ENCODE results near the gene WDR90.

Gene WDR90

DNA sequence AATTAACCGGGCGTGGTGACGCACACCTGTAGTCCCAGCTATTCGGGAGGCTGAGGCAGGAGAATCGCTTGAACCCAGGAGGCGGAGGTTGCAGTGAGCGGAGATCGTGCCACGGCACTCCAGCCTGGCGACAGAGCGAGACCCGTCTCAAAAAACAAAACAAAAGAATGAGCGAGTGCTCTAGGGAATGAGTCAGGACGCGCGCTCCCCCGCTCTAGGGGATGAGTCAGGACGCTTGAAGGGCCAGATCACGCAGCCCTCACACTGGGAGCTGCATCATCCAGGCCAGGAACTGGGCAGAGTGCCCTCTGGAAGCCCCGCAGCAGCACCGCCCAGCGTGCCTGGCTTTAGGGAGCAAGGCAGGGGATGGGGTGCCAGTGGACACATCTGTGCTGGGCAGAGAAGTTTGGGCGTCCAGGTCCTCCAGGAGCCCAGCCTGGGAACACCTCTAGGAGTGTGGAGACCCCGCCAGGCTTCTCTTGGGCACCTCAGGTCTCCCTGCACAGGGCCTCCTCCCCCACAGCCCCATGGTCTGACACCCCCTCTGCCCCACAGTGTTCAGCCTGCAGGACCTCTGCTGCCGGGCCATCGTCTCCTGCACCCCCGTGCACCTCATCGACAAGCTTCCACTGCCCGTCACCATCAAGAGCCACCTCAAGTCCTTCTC lies 22.2 kb upstream of the WDR90 start:
- no peak for DNase-seq (ENCODE audit: low spot score)

DNA sequence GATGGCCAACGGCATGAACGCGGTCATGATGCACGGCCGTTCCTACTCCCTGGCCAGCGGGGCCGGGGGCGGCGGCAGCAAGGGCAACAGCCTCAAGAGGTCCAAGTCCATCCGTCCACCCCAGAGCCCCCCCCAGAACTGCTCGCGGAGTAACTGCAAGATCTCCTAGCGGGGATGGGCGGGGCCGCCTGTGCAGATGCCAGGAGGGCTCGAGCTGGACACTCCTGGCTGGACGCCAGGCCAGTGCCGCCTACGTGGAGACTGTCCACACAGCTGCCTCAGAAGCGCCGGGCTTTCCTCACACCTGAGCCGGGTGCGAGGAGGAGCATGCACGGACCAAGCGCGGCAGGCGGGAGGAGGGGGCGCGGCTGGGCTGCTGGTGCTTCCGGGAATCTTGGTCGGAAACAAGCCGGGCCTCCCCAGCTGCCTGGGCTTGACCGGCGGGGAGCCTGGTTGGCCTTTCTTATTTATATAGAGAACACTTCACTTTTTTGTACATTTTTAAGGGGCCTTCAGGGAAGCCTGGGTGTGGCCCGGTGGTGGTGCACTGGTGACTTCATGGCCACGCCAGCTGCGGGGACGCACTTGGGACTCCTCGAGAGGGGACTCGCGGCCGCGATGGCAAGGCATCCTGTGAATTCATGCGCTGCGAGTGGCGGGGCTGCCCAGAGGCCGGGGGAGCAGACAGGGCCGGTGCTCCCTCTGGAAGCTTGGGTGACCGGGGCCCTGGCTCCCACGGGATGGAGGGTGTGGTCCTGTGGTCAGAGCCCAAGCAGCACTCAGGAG lies 21.5 kb upstream of the WDR90 start:
- DNase-seq (ENCODE audit: low spot score), result no peak

DNA sequence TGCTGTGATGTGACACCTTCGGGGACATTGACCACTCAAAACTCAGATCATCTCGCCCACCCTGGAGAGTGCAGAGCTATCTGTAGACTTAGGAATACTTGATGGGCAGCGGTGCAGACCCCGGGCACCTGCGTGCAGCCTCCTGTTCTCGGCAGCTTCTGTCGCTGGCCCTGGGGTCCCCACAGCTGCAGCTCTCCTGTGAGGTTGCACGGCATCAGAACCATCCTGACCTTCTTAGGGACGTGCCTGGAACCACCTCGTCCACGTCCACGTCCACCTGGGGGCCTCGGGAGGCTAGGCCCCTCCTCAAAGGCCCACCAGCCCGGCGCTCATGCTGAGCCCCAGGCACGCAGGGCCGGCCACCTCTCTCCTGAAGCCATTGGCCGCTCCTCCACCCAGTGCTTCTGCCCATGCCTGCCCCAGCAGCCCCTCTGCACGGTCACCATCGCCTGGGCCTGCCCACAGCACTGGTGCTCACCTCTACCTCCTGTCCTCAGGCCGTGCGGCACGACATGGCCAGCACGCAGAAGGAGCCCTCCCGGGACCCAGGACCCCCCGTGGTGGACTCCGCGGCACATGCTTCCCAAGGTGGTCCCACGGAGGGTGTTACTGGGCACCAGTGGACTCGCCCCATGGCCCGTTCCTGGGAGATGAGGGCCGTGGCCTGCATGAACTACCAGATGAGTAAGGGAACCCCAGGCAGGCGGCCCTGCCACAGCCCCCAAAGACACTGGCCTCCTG lies 20.7 kb upstream of the WDR90 start:
- DNase-seq (ENCODE audit: low spot score), result no peak

DNA sequence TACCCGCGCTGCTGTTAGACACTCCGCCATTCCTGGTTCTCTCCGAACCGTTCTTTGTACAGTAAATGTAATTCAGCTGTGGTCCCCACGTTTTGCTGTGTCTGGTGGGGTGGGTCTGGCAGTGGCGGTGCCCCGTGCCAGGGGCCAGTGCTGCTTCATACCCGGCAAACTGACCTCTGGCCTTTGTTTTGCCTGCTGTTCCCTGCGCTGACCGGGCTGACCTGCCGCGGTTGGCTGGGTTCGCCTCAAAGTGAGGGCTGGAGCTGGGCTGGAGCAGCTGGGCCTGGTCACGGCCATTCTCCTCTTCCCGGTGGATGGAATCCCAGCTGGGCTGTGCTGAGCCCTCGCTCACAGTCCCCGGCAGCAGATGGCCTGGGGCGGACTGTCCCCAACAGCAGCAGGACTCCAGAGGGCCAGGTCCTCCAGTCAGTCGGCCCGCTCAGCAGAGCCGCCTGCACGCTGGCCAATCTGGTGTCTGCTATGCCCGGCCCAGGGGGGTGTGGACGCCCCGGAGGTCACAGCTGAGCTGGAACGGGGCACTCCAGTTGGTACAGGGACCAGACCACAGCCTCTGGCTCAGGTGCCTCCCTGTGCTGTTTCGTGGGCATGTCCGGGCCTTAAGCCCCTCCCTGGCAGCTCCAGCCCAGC lies 19.9 kb upstream of the WDR90 start:
- DNase-seq (ENCODE audit: low spot score), result no peak

DNA sequence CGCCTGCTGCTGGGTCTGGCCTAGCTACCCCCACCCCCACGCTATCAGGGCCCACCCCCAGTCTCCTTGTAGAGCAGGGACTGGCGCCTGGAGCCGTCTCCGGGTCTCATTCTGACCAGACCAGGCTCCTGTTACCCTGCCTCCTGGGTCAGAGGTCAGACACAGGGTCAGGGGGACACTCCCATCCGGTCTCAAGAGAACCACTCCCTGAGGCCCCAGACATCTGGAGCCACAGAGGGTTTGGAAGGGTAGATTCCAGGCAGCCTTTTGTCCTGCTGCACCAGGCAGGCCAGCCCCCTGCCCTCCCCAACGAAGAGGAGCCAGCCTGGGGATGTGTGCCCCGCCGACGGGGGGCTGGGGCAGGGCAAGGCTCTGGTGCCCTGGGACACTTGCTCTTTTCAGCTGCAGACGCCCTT lies 19.3 kb upstream of the WDR90 start:
- no peak for DNase-seq (ENCODE audit: low spot score)

DNA sequence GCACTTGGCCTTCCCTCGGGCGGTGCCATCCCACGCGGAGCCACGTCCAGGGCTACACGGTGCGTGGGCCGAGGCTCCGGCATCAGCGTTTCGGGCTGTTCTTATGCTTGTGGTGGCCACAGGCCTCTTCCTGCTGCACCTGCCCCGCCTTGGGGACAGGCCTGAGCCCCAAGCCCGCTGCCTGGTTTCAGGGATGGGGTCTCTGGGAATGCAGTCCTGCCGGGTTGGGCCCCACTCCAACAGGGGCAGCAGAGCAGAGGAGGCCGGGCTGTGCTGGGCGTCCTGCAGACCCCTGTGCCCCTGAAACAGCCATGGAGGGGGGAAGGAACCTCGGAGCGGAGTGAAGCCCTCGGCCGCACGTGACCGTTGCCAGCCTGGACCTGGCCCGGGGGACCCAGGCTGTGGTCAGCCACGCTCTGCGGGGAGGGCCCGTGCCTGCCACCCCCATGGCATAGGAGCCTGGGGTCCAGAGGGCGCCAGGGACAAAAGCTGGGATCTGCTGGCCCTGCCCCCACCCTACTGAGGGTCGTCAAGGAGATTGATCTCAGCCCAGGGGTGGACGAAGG lies 18.8 kb upstream of the WDR90 start:
- DNase-seq (ENCODE audit: low spot score), result no peak

DNA sequence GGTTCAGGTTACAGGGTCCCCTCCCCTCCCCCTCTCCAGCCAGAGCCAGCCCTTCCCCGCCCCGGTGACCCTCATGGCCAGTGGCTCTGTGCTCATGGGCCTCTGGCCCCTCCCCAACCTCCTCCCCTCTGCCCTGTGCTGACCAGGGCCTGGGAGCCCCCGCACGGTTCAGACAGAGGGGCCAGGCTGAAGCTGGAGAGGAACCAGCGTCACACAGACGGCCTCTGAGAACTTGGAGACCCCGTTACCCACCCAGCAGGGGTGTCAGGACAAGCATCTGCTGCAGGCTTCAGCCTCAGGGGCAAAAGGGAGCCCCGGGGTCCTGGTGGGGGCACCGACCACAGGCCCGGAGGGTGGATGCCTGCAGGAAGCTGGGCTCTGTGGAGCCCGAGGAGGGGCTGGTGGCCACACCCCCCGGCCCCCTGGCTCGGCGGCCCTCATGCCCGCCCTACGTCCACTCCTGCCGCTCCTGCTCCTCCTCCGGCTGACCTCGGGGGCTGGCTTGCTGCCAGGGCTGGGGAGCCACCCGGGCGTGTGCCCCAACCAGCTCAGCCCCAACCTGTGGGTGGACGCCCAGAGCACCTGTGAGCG lies 18.3 kb upstream of the WDR90 start, which contains the start of gene WFIKKN1:
WFIKKN1 (plus strand) TSS at position 171 of the 591 bp plus-strand sequence; CDS start at position 440, 269 bp downstream.
- DNase-seq (ENCODE audit: low spot score), result no peak

DNA sequence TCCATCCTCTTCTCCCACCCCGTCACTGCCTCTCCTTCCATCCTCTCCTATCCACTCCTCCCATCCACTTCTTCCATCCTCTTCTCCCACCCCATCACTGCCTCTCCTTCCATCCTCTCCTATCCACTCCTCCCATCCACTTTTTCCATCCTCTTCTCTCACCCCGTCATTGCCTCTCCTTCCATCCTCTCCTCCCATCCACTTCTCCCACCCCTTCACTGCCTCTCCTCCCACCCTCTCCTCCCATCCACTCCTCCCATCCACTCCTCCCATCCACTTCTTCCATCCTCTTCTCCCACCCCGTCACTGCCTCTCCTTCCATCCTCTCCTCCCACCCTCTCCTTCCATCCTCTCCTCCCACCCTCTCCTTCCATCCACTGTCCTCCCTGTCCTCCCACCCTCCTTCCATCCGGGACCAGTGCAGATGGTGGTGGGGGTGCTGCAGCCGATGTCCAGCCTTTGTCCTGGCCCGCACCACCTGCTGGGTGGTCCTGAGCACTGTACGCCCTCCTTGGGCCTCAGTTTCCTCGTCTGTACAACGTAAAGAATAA lies 17.3 kb upstream of the WDR90 start:
- no peak for DNase-seq (ENCODE audit: low spot score)

DNA sequence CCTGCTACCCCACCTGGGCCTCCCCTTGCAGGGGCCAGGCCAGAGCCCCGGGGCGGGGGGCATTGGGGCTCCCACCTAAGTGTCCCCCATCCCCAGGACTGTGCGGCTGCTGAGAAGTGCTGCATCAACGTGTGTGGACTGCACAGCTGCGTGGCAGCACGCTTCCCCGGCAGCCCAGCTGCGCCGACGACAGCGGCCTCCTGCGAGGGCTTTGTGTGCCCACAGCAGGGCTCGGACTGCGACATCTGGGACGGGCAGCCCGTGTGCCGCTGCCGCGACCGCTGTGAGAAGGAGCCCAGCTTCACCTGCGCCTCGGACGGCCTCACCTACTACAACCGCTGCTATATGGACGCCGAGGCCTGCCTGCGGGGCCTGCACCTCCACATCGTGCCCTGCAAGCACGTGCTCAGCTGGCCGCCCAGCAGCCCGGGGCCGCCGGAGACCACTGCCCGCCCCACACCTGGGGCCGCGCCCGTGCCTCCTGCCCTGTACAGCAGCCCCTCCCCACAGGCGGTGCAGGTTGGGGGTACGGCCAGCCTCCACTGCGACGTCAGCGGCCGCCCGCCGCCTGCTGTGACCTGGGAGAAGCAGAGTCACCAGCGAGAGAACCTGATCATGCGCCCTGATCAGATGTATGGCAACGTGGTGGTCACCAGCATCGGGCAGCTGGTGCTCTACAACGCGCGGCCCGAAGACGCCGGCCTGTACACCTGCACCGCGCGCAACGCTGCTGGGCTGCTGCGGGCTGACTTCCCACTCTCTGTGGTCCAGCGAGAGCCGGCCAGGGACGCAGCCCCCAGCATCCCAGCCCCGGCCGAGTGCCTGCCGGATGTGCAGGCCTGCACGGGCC lies 16.5 kb upstream of the WDR90 start:
- no peak for DNase-seq (ENCODE audit: low spot score)

DNA sequence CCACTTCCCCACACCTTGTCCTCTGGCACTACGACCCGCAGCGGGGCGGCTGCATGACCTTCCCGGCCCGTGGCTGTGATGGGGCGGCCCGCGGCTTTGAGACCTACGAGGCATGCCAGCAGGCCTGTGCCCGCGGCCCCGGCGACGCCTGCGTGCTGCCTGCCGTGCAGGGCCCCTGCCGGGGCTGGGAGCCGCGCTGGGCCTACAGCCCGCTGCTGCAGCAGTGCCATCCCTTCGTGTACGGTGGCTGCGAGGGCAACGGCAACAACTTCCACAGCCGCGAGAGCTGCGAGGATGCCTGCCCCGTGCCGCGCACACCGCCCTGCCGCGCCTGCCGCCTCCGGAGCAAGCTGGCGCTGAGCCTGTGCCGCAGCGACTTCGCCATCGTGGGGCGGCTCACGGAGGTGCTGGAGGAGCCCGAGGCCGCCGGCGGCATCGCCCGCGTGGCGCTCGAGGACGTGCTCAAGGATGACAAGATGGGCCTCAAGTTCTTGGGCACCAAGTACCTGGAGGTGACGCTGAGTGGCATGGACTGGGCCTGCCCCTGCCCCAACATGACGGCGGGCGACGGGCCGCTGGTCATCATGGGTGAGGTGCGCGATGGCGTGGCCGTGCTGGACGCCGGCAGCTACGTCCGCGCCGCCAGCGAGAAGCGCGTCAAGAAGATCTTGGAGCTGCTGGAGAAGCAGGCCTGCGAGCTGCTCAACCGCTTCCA lies 15.7 kb upstream of the WDR90 start:
- DNase-seq (ENCODE audit: low spot score), result no peak

DNA sequence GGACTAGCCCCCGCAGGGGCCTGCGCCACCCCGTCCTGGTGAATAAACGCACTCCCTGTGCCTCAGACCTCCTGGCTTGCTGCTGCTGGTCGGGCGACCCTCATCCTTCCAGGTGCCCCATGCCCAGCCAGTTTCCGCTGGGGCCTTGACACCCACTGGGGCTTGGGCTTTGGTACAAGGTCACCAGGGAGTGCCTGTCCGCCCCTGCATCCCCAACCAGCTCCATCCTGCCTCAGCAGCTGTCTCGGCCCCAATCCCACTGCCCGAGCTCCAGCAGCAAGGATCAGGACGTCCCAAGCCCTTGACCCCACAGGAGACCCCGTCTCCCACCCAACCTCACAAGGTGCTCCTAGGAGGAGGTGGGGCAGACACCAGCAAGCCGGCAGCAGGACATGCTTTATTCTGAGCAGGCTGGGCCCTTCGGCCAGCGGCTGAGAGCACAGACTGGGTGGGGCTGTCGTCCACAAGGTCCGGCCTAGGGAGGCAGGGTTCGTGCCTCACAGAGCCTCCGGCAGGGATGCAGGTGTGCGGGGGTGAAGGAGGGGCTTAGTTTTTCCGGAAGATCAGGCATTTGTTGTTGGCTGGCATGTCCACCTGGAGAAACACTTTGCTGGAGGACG lies 15.0 kb upstream of the WDR90 start:
- no peak for DNase-seq (ENCODE audit: low spot score)

DNA sequence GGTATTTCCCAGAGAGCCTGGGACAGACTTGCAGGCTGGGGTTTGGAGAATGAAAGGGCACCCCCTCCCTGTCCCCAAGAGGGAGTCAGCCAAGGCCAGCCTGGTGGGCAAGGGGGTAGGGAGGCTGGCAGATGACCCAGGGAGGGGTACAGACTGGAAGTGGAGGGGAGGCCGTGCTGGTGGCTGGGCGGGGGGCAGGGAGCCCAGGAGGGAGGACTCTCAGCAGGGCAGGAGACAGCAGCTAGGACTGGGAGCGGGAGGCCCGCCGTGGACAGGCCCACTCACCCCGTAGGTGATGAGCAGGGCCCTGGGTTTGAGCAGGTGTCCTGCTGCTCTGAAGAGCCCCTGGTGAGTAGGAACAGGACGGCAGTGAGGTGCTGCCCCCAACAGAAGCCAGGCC lies 14.2 kb upstream of the WDR90 start:
- no peak for DNase-seq (ENCODE audit: low spot score)

DNA sequence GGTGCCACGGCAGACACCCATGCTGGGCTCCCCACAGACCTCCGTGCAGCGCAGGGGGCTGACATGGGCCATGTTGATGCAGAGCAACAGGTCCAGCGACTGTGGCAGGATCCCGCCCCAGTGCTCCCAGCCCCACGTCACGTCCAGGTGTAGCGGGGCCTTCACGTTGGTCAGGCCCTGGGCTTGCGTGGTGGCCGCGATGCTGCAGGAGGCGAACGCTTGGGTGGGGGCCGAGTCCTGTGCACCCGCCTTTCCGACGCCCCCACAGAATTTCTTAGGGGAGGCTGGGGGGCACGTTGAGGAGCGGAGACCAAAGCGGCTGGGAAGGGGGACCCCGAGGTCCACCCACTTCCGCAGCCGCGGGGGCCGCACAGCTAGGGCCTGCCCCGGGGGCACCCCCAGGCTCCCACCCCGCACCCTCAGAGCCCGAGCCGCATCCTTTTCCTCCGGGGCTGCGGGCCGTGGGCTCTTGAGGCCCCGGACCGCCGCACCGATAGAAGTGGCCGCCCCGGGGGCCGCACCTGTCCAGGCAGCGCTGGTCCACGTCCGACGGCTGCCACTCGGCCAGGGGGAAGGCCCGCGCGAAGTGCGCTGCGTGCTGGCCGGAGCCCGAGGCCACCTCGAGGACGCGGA lies 13.5 kb upstream of the WDR90 start:
- DNase-seq (ENCODE audit: low spot score), result no peak

DNA sequence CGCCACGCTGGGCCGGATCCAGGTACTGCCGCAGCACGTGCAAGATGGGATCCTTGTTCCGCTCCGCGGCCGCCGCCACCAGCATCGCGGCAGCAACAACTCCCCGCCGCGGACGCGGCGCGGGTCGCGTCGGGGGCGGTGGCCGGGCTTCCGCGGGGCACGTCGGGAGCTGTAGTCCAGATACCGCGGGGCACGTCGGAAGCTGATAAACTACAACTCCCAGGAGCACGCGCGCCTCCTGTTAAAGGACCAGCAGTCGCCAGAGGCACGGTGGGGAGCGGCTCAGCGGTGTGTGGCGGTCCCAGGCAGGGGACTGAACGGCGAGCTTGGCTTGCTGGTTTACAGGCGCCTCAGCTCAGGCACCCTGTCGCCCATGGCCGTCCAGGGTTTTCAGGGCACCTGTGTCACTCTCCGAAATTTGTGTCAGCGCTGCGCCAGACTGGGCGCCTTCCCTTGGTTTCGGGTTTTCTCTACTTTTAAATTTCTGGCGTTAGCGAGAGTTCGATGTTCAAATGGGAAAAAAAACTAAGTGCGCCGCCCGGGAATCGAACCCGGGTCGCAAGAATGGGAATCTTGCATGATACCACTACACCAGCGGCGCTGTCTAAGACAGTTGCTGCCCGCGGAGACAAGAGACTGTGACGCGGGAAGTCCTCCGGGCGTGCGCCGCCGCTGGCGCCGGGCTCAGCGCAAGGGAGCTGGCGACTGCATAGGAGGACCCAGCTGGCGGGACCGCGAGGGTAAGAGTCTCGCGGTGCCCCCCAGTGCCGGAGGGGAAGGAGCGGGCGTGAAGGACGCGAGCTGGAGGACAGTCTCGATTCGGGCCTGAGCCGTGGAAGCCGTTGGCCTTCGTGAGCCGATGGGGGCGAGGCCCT lies 12.7 kb upstream of the WDR90 start, which contains the start of gene METTL26:
METTL26 (minus strand) TSS at position 100 of the 875 bp plus-strand sequence; CDS start at position 85, 15 bp downstream.
- DNase-seq (ENCODE audit: low spot score), result peak; percentile 94

DNA sequence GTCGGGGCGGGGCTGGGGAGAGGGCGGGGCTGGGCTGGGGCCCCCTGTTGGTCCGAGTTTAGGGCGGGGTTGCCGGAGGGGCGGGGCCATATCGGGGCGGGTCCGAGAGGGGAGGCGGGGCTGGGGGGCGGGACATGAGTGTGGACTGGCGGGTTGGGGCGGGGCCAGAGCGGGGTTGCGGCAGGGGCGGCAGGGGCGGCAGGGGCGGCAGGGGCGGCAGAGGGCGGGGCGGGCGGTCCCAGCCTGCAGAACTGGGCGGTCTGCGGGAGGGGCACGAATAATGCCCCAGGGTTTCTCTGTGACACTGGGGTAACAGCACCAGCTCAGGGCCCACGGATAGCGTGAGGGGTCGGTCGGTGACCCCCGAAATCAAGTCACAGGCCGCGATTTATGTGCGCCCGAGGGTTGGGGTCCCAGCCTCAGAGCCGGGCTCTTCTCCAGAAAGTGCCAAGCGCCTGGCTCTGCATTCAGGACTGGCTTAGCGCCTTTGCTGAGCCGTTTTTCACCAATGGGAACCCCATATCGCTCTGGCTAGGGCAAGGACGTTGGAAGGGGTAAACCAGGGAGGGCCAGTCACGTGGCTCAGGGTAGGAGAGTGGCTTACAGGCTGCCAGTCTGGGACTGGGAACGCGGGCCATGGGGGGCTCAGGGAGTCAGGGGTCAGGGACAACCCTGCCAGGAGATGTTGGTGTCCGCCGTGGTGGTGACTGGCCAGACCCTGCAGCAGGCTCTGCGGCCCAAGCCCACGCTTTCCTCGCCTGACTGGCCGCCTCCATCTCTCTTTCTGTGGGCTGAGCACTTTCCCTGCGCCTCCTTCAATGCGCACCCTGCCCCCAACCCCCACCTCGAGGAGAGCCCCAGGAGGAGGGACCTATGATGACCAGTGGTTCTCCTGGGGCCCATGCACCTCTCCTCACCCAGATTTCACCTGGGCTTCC lies 11.8 kb upstream of the WDR90 start:
- peak; percentile 86 for DNase-seq (ENCODE audit: low spot score)

DNA sequence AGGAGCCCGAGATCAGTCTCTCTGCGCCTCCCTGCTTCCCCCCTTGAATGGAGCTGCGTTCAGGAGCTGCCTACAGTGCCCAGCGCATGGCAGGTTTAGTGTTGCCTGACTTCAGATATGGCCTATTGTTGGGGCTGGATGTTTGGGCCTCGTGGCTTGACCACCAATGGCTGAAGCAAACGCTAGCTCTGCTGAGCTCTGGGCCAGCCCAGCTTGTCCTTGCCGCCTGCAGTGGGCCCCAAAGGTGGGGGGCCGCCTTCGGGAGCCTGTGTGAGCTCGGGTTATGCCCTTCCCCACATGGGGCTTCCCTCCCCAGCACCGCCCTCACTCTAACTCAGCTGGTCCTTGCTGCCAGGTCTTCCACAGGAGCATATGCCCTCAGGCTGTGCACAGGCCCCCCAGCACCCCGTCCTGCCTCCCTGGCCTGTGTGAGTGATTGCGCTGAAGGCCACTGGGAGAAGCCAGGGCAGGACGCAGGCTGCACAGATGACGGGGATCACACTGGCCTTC lies 11.1 kb upstream of the WDR90 start:
- no peak for DNase-seq (ENCODE audit: low spot score)

All from CD4-positive, alpha-beta T cell treated with Interleukin-2 at 100 ng/mL for 4 hours (primary cell).